ENCODE data around the gene GVQW3.

Gene GVQW3

GRCh38 chr11:76337923-76338322 lies 43.2 kb upstream of the GVQW3 start:
- peaks cover 17% of the 10 kb centered on the region for H3K36me3 Mint-ChIP-seq (ENCODE audit: low read depth)
- no peak overlapping the region for H3K27ac Mint-ChIP-seq
- H3K9me3 Mint-ChIP-seq, result peaks cover 40% of the 10 kb centered on the region
- TF ChIP-seq CTCF (IDR thresholded peaks at IDR 0.05), result no peak
- H3K4me1 Mint-ChIP-seq, result peaks cover 23% of the 10 kb centered on the region
- H3K4me3 Mint-ChIP-seq, result no peak overlapping the region
- DNase-seq, result no peak
- H3K27me3 Mint-ChIP-seq (ENCODE audit: low read depth, poor library complexity), result peaks cover 4% of the 10 kb centered on the region

- Mint-ChIP-seq H3K27ac (peak overlapping the region; percentile 46), H3K27me3 (ENCODE audit: low read depth, poor library complexity) (no peaks in the 10 kb centered on the region), H3K9me3 (peaks cover 27% of the 10 kb centered on the region), H3K36me3 (ENCODE audit: low read depth) (peaks cover 15% of the 10 kb centered on the region), H3K4me1 (peaks cover 23% of the 10 kb centered on the region), H3K4me3 (no peak overlapping the region)
- DNase-seq, result no peak
- no peak for TF ChIP-seq CTCF (IDR thresholded peaks at IDR 0.05)
Observed at GRCh38 chr11:76339221-76339620, 41.9 kb upstream of the GVQW3 start.

- no peak overlapping the region for H3K4me3 Mint-ChIP-seq
- H3K27ac Mint-ChIP-seq, result no peak overlapping the region
- no peak for TF ChIP-seq CTCF (IDR thresholded peaks at IDR 0.05)
- peaks cover 33% of the 10 kb centered on the region for H3K36me3 Mint-ChIP-seq (ENCODE audit: low read depth)
- DNase-seq, result no peak
- peaks cover 21% of the 10 kb centered on the region for H3K4me1 Mint-ChIP-seq
- no peaks in the 10 kb centered on the region for H3K9me3 Mint-ChIP-seq
- H3K27me3 Mint-ChIP-seq (ENCODE audit: low read depth, poor library complexity), result no peaks in the 10 kb centered on the region
Observed at GRCh38 chr11:76347466-76347865, 33.7 kb upstream of the GVQW3 start.

GRCh38 chr11:76348348-76348747 lies 32.8 kb upstream of the GVQW3 start:
- no peak for TF ChIP-seq CTCF (IDR thresholded peaks at IDR 0.05)
- Mint-ChIP-seq H3K4me1 (peaks cover 18% of the 10 kb centered on the region), H3K36me3 (ENCODE audit: low read depth) (peaks cover 41% of the 10 kb centered on the region), H3K9me3 (peaks cover 4% of the 10 kb centered on the region), H3K27me3 (ENCODE audit: low read depth, poor library complexity) (no peaks in the 10 kb centered on the region), H3K4me3 (no peak overlapping the region), H3K27ac (no peak overlapping the region)
- no peak for DNase-seq

GRCh38 chr11:76355172-76355571 lies 26.0 kb upstream of the GVQW3 start:
- no peak for DNase-seq
- no peaks in the 10 kb centered on the region for H3K4me1 Mint-ChIP-seq
- H3K9me3 Mint-ChIP-seq, result peaks cover 30% of the 10 kb centered on the region
- no peak overlapping the region for H3K4me3 Mint-ChIP-seq
- H3K27me3 Mint-ChIP-seq (ENCODE audit: low read depth, poor library complexity), result peaks cover 2% of the 10 kb centered on the region
- peaks cover 97% of the 10 kb centered on the region for H3K36me3 Mint-ChIP-seq (ENCODE audit: low read depth)
- TF ChIP-seq CTCF (IDR thresholded peaks at IDR 0.05), result no peak
- H3K27ac Mint-ChIP-seq, result no peak overlapping the region

- Mint-ChIP-seq H3K9me3 (no peaks in the 10 kb centered on the region), H3K27ac (no peak overlapping the region), H3K4me1 (peaks cover 5% of the 10 kb centered on the region), H3K36me3 (ENCODE audit: low read depth) (peaks cover 74% of the 10 kb centered on the region), H3K27me3 (ENCODE audit: low read depth, poor library complexity) (peaks cover 2% of the 10 kb centered on the region), H3K4me3 (no peak overlapping the region)
- no peak for TF ChIP-seq CTCF (IDR thresholded peaks at IDR 0.05)
- DNase-seq, result no peak
Observed at GRCh38 chr11:76361374-76361773, 19.7 kb upstream of the GVQW3 start.
